Fibroblast of skin of back (primary cell): ENCODE data around the gene PPP3R1.

Experiments
- DNase-seq: peaks from one replicate; pipeline ENCODE4 v3.0.0-alpha.2; 2013

Gene PPP3R1

DNA sequence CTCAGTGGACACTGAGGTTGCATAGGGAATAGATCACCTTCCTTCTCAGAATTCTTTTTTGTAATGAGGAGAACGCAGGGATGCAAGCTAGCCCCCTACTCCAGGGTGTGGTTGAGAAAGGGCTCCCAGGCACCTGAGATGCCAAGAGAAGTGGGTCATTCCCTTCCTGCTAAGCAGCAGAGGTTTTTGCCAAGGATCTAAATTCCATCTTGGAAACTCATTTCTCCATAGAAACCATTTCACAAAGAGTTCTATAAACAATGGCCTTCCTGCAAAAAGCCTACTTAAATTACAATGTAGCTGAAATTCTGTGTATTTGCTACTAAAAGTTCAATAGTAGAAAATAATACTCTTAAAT is 3.7 kb upstream of the PPP3R1 start:
- DNase-seq: peak; percentile 78

DNA sequence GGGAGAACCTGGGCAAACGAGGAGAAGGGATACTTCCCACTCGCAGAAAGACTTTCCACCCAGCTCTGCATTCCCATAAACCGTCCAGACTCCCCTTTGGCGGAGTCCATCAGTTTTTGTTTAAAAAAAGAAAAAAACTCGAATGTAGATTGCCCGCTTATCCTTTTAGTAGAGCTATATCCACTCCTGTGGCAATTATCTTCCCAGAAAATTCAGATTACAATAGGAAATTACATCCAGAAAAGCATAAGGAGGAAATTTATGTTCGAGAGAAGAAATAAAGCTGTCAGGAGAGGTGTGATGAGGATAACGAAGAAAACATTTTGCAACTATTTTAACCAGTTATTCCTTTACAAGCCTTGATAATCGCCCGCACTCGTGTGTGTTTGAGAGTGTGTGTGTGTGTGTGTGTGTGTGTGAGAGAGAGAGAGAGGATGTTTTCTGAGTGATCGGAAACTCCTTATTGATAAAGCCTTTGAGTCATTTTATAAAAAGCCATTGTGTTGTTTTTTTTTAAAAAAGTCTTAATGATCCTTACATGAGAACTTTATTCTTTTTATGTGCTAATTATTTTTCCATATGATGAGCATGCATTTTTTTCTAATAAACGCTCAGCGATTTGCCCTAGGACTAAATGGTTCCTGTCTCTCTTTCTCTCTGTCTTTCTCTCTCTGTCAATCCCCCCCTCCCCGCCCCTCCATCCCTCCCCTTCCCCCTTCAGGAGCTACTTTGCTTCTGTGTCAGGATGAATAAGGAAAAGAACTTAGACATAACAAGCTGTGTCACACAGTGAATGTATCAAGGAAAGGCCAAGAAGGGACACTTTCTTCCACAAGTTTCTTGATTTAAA is 1.1 kb upstream of the PPP3R1 start:
- DNase-seq: peak; percentile 48

DNA sequence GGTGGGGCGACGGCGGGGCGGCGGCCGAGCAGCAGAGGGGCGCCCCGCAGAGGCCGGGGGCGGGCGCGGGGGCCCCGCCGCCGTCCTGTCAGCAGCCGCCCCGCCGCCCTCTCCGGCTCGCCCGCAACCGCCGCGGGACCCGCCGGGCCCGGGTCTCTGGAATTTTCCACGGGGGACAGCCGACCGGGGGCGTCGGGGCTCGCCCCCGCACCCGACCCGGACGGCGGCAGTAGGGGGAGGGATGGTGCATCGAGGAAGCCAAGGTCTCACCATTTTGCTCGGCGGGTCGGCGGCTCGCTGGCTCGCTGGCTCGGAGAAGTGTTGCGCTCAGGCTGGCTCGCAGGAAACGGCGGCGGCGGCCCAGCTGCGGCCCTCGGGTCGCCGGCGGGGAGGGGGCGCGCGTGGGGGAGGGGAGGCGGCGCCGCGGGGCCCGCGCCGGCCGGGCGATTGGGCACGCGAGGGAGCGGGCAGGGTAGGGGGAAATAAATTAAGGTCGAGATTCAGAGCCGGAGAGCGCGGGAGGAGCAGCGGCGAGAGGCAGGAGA is 405 bp downstream of the PPP3R1 start:
- DNase-seq: no peak

DNA sequence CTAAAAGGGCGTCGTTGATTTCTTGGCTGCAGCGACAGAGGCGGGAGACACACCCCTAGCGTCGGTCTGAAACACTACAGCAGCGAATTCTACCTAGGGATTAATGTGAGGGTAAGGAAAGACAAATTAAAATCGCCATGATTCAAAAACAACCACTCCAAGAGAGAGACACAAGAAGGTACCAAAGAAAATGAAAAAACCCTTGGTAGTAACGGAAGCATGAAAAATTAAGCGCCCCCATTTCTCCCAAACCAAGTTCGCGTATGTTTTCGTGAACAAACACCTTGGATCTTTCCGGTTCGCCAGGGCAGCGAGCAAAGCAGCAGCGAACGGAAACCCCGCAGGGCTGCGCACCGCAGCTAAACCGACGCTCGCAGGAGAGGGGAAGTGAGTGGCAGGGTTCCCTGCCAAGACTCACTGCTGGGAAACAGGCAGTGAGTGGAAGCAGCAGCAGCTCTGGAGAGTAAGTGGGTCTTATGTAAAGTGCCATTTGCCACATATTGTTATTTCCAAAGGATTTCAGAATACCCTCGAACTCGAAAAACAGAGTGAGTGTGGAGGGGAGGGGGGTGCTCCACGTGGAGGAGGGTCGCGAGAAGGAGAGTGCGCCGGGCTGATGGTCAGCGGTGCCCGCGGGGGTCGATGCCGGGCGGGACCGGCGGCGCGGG is 1.0 kb downstream of the PPP3R1 start:
- DNase-seq: peak; percentile 77

DNA sequence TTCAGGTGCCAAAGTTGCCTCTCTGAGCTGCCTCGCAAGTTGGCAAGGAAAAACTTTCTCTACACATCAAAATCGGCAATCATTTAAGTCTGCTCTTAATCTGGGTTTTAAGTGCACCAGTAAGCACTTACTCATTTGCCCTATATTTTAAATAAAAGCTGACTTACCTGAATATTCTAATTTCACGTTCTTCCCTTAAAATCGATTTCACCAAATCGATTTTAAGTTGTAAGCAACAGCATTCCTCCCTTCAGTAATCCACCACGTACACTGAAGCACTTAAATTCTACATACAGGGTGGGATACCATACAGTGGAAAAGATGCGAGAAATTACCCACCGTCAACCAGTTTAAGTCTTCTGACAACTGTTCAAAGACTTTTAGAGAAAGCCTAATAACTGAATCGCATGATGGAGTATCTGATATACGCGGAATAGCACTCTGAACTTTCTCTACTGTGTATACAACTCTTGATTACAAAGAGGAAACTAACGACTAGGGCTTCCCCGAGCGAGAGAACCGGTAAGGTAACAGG is 1.6 kb downstream of the PPP3R1 start:
- DNase-seq: no peak

DNA sequence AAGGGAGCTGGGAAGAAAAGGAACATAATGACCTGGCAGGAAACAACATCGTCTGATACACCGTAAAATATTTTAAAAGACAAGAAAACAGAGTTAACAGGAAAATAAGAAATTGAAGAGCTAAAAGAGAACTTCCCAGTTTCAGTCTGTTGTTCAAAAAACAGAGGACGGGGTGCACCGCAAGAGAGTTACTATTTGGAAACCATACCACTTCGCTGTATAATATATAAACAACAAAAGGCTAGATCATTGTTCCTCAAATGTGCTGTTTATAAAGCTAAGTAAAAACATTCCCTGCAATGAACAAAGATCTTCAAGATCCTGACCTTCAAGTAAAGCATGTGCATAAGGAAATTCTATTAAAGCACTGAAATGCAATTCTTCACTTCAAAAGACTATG is 2.1 kb downstream of the PPP3R1 start:
- DNase-seq: no peak

DNA sequence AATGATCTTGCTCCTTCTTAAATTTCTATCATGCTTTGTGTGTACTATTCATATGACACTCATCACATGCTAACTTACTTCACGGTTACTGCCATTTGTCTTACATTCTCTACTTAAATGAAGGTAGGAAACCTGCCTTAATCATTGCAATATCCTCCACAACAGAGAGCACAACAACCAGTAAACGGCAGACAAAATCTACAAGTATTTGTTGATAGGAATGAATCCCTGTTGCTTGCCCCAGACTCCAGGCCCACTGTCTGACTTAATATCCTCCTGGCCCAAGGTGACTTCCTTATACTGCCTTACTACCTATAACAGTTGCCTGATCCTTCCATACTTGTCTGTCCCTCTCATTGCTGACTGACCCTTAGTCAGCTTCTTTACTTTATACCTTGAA is 3.5 kb downstream of the PPP3R1 start:
- no peak for DNase-seq

DNA sequence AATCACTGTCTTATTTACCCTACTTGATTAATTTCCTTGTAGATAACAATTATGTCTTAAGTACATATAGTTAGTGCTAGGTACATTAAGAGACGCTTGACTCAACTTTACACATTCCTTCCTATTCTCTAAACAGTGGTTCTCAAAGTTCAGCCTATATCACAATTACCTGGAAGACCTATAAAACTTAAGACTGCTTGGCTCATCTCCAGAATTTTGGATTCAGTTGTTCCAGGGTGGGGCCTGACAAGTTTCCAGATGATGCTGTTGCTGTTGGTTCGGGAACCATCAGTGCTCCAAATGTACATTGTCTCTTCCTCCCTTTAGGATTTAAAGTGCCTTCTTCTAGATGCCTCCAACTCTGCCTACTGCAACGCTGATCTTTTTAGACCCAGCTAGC is 4.0 kb downstream of the PPP3R1 start:
- no peak for DNase-seq

DNA sequence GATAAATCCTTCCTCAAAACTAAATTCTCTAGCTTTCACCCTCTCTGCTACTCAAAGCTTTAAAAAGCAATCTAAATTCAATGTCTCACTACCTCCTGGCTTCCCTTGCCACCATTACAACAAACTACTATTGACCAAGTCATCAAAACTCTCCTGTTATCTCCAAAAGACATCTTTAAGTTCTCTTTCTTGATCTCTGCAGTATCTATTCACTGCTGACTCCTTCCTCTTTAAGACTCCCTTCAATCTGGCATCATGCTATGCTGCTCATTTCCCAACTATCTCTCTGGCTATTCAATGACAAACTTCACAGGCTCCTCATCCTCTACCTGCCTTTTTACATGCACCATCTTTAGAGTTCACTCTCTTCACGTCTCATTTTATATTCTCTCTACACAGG is 5.9 kb downstream of the PPP3R1 start:
- DNase-seq: no peak

DNA sequence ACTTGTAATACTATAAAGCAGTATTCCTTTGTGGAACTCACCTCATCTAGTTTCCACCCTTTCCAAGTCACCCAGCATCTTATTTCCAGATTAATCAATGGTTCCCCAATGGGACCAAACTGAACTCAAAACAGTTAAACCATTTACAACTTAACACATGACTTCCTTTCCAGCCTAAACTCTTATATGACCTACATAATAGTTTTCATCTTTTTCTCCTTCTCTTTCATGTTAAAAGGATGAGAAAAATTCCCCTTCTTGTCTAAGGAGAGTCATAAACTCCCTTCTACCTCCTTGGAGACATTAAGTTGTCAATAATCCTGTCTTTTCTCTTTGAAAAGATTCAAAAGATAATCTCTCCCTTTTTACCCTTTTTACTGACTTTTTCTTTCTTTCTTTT is 6.7 kb downstream of the PPP3R1 start:
- DNase-seq: no peak

DNA sequence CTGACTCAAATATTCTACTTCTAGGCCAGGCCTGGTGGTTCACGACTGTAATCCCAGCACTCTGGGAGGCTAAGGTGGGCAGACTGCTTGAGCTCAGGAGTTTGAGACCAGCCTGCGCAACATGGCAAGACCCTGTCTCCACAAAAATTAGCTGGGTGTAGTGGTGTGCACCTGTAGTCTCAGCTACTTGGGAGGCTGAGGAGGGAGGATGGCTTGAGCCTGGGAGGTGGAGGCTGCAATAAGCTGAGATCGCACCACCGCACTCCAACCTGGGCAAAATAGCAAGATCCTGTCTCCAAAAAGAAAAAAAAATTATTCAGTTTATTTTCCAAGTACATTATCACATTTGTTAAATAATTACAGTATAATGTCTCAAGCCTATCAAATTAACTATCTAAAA is 7.3 kb downstream of the PPP3R1 start:
- no peak for DNase-seq

DNA sequence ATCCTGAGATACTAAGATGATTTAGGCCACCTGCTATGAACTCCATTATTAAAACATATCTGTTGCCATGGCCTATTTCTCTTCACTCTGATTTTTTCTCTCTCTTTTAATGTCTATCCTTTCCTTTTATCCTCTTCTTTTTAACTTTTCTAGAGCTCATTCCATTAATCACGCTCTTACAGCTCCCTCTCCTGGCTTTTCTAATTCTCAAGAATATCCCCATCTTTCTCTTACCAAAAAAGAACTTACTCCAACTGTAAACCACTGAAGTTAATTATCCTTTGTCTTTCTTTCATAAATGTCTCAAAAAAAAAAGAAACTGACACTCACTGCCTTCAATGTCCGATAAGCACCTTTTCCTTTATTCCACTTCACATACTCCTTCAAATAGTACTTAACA is 7.9 kb downstream of the PPP3R1 start:
- DNase-seq: no peak

DNA sequence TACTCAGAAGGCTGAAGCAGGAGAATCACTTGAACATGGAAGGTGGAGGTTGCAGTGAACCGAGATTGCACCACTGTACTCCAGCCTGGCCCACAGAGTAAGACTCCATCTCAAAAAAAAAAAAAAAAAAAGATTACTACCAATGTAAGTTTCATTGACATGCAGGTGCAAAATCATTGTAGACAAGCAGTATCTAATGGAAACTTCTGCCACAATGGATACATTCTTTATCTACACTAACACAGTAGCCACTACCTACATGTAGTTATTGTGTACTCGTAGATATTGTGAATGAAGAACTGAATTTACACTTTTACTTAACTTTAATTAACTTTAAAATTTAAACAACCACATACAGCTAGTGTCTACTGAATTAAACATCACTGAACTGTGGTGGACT is 10.6 kb downstream of the PPP3R1 start:
- no peak for DNase-seq

DNA sequence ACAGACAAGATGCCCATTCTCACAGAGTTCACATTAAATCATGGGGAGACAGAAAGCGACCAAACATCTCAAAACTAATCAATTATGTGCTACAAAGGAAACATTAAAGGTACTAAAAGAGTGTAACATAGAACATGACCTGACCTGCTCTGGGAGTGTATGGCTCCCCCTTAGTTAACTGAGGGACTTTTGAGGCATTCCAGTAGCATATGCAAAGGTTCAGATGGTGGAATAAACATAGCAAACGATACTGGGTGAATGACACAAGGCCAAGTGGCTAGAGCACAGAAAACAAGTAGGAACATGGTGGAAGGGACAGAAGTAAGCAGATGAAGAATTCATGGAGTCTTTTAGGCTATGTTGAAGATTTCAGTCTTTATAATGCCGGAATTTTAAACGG is 11.9 kb downstream of the PPP3R1 start:
- no peak for DNase-seq

DNA sequence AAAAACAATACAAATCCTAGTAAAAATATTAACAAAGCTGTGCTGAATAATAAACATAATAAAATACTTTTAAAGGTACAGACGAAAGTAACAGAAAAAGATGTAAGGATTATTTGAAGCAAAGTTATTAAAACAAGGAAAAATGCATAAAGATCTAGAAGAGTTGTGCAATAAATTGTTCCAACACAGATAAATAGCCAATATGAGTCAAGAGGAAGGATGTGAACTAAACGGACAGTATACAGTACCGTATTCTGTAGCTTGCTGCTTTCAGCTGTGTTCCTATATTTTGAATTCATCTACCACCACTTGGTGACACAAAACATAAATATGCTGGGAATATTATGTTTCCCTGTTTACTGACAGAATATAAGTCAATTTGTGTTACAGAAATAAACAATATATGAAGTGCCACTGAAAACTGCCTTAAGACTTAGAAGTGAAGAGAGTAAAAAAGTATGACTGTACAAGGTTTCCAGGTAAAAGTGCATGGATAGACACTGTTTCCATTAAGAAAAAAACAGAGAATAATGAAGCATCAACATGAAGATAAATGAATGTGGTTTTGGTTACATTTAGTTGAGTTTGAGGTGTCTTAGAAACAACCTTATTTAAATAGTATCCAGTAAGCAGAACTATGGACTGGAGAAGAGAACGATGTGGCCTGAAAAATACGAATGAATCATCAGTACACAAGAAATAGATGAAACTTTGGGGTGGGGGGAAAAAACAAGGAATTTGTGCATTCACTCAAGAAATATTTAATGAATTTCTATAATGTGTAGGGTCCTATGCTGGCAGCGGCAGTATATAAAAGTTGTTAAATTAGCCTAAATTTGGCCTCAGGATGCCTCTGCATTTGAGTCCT is 13.1 kb downstream of the PPP3R1 start:
- DNase-seq: peak; percentile 43

DNA sequence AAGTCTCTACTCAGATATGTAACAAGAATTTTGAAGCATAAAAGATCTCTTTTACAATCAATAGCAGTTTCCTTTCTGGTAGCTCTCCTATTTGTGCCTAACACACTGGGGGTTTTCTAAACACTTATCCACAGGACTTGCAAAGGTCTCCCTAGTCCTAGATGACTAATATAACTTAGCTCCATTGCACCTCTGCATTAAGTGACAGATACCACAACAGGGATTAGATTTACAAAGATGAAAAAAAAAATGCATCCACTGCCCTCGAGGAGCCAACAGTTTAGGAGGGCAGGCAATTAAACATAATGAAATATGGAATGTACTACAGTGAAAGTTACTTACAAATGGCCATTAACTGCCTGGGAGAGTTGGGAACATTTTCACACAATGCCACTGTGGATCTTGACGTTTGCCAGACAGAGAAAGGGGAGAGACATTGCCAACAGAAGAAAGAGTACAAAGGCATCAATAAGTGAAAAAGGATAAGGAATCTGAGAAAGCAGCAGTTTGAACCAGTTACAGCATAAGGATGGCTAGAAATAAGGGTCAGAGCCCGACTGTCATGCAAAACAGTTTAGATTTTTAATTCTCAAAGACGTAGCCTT is 14.3 kb downstream of the PPP3R1 start:
- no peak for DNase-seq

DNA sequence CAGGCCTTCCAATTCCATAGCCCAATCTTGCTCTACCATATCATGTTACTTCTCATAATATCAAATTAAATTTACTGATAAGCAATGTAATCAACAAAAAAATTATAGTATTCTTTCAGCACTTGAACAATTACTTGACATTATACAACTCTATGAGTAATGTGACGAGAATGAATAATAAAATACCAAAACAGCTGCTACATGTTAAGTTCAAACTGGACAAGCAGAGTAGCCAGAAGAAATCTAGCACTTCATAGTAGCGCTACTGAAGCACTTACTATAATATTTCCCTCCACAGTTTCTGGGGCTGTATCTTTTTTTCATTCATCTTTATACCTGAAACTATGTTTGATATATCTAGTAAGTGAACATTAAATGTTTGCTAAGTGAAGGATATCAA is 14.9 kb downstream of the PPP3R1 start:
- DNase-seq: peak; percentile 61

DNA sequence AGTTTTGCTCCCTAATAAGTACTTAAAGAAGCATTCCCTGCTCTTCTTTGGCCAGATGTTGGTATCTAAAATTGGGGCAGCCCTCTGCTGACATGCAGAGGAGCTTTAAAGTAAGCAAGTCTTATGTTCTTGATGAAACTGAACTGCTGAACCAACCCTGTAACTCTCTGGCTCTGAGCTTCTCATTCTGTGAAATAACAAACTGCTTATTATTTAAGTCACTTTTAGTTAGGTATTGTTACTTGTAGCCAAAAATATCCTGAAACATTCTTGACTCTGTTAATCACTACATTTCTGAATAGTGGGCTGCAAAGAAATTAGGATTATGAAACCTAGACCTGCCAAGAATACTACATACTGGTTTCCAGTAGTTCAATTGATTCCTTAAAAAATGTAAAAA is 15.5 kb downstream of the PPP3R1 start:
- DNase-seq: no peak

DNA sequence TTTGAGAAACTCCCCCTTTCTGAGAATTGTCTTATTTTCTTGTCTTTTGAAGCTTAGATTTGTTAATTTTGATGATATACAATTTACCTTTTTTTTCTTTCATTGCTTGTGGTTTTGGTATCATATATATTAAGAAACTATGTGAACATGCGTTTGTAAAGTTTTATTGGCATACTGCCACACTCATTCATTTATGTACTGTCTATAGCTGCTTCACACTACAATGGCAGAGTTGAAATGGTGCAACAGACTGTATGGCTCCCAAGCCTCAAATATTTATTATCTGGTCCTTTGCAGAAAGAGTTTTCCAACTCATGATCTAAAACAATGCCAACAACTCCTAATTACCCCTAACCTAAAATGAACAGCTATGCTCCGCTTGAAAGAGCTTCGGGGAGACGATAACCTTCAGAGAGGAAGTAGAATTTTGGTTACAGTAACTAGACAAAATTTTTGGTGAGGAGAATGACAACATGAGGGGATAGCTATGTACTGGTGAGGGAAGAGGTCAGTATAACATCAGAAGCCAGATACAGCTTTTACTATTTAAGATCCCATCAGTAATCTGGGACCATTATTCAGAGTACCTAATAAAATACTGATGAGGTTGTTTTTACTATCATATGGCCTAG is 16.1 kb downstream of the PPP3R1 start:
- no peak for DNase-seq

DNA sequence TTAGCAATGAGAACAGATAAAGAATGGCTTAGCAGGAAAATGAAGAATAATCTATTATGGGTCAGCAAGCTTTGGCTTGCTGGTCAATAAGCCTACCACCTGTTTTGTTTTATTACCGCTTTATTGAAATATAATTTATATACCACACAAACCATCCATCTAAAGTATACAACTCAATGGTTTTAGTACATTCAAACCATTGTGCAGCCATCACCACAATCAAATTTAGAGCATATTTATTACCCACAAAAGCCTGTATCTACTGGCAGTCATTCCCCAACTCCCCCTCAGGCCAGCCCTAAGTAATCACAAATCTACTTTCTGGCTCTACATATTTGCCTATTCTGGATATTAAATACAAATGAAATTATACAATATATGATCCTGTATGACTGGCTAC is 17.2 kb downstream of the PPP3R1 start:
- no peak for DNase-seq

DNA sequence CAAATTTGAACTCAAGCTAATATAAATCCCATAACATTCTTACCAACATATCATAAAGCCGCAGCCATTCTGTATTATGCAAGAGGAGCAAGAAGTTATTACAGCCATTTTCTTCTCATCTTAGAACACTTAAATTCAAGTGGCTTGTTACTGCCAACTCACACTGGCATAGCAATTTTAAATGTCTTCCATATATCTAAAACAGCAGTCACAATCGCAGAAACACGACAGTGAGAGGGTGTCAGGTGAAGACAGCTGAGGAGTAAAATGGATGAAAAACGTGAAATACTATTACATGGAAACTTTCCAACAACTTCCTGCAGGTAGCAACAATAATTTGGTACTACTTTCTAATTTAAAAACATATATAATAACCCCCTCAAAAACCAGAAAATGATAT is 17.9 kb downstream of the PPP3R1 start:
- DNase-seq: no peak

DNA sequence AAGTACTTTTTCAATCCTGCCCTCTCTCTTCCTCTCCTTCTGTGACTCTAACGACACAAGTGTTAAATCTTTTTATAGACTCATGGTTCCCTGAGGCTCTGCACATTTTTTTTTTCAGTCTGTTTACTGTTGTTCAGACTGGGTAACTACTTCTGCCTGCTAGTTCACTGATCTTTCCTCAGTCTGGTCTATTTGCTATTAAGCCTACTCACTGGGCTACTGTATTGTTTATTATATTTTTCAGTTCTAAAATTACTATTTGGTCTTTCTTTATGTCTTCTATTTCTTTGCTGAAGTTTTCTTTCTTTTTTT is 21.3 kb downstream of the PPP3R1 start:
- DNase-seq: peak; percentile 30
